Tibial nerve (tissue), 4 donors: ENCODE measurements around the gene HOXA5.

Experiments used
- CTCF ChIP-seq, 5 experiments: fragments of 200-600 bp in 3 of 5; fragments of 450-650 bp in 2 of 5; sonication (generic) in 3 of 5; IDR thresholded peaks; one replicate each; pipeline ENCODE4 v1.5.1; 2016 to 2019; ENCODE audit warnings: antibody characterized with exemption in 5 of 5, mild to moderate bottlenecking in 3 of 5, moderate library complexity in 2 of 5
- EP300 ChIP-seq, 2 donors: sonication (generic); formaldehyde crosslinking; IDR thresholded peaks; one replicate each; pipeline ENCODE4 v1.6.1; 2017; ENCODE audit warnings: antibody characterized with exemption in 2 of 2, mild to moderate bottlenecking in 1 of 2
- POLR2A ChIP-seq, 2 donors: fragments of 450-650 bp; IDR thresholded peaks; one replicate each; pipeline ENCODE4 v1.6.1; 2017; ENCODE audit warnings: antibody characterized with exemption in 2 of 2, mild to moderate bottlenecking in 2 of 2, moderate library complexity in 2 of 2

GRCh38 chr7:27092819-27093110 is 50.7 kb downstream of the HOXA5 start:
- TF ChIP-seq CTCF (IDR thresholded peaks at IDR 0.05) (no peak), POLR2A (IDR thresholded peaks at IDR 0.05) (no peak), EP300 (IDR thresholded peaks at IDR 0.05) (no peak)
